Stomach (tissue), 9 donors: ENCODE measurements around the gene ATF7IP. TPM values are rescaled to one million over a fixed set of nuclear protein-coding genes. Genes with fewer than 3 reads are reported as not detected.
A peak's percentile ranks its signal among the peaks of the same experiment; 100 is the strongest.
"Not testable (repeated sequence)": the region's sequence is repeated elsewhere in the genome, so short reads cannot be mapped to it uniquely, and the experiment has no call there.

Experiments used
- DNase-seq, 2 donors: peaks; one replicate each; pipeline versions ENCODE4 v3.0.0 to v3.0.0-alpha.2; 2013 to 2019
- H3K27ac ChIP-seq, 5 donors: fragments of 200-600 bp in 4 of 5; sonication (generic) in 4 of 5; one replicate each; pipeline ENCODE4 v1.5.1; 2013 to 2019; ENCODE audit warnings: mild to moderate bottlenecking in 1 of 5, moderate library complexity in 1 of 5
- H3K27me3 ChIP-seq, 3 donors: fragments of 200-600 bp; sonication (generic); one replicate each; pipeline ENCODE4 v1.5.1; 2017 to 2019; ENCODE audit warnings: mixed run types in 1 of 3
- H3K36me3 ChIP-seq, 4 donors: fragments of 200-600 bp; sonication (generic); 1 replicate in 3 of 4; 2 replicates in 1 of 4; pipeline ENCODE4 v1.5.1; 2016 to 2019
- H3K4me1 ChIP-seq, 4 donors: fragments of 200-600 bp; sonication (generic); one replicate each; pipeline ENCODE4 v1.5.1; 2016 to 2019
- H3K4me3 ChIP-seq, 4 donors: fragments of 200-600 bp; sonication (generic) in 3 of 4; one replicate each; pipeline ENCODE4 v1.5.1; 2016 to 2019; ENCODE audit warnings: mild to moderate bottlenecking in 1 of 4
- H3K9me3 ChIP-seq, 4 donors: fragments of 200-600 bp; sonication (generic); one replicate each; pipeline ENCODE4 v1.5.1; 2016 to 2019
- CTCF ChIP-seq, 7 experiments: fragments of 450-650 bp in 4 of 7; fragments of 200-600 bp in 3 of 7; sonication (generic) in 3 of 7; IDR thresholded peaks; one replicate each; pipeline ENCODE4 v1.5.1; 2016 to 2019; ENCODE audit warnings: antibody characterized with exemption in 7 of 7, control low read depth in 2 of 7, mild to moderate bottlenecking in 1 of 7
- EP300 ChIP-seq: sonication (generic); formaldehyde crosslinking; IDR thresholded peaks from one replicate; pipeline ENCODE4 v1.6.1; 2017; ENCODE audit warnings: antibody characterized with exemption
- POLR2A ChIP-seq, 4 donors: fragments of 450-650 bp; IDR thresholded peaks; one replicate each; pipeline ENCODE4 v1.6.1; 2016; ENCODE audit warnings: antibody characterized with exemption in 4 of 4, control low read depth in 2 of 4, mild to moderate bottlenecking in 1 of 4, moderate library complexity in 1 of 4
- POLR2AphosphoS5 ChIP-seq, 3 donors: sonication (generic); formaldehyde crosslinking; IDR thresholded peaks; one replicate each; pipeline ENCODE4 v1.6.1; 2016; ENCODE audit warnings: antibody characterized with exemption in 3 of 3
- WGBS, 5 donors: extraction: QIAGEN DNeasy Blood & Tissue Kit in 3 of 5; methylation state at CpG; one replicate each; pipeline versions ENCODE4 v1.1.5 to v1.1.7; 2013 to 2018; 5-methylcytosine and 5-hydroxymethylcytosine counted together
- intact Hi-C: fragments of 100-400 bp; cut with DNase I; formaldehyde crosslinking; loops from one replicate; pipeline ENCODE4 v1.15.1; 2023; ENCODE audit warnings: low total_unique reads
- polyA plus RNA-seq, 3 donors: library from polyadenylated mRNA; stranded (reverse); fragments of 200-250 nt; gene quantifications; one replicate each; pipeline ENCODE4 v1.2.3, GENCODE V29; 2013
- total RNA-seq, 5 donors: library from RNA; depleted of rRNA; stranded (reverse); fragments of >200 nt; gene quantifications; one replicate each; pipeline versions ENCODE4 v1.1.0 to v1.2.3, GENCODE V29; 2014 to 2016
- donor health status: healthy with polysubstance abuse.
- donor health status: Bipolar disorder and iron deficiency.
- donor health status: healthy.

ATF7IP gene
- total and polyA plus RNA-seq, 8 donors: 4.9 to 91.0 (median 49.8) TPM

- H3K4me1 ChIP-seq: peaks cover 0 to 67% (median 40%) of the 10 kb centered on the region in 4 donors
- no peaks in the 10 kb centered on the region for H3K36me3 ChIP-seq
- peak overlapping the region in 3 of 4 donors; percentile 0 to 22 (median 12) for H3K4me3 ChIP-seq
- WGBS, 5 donors: 23 to 32% (median 26%) methylated on average over 3 of the region's 3 CpGs
- no peaks in the 10 kb centered on the region for H3K27me3 ChIP-seq
- intact Hi-C loops: no loop called here
- TF ChIP-seq POLR2A (IDR thresholded peaks at IDR 0.05) (no peak), CTCF (IDR thresholded peaks at IDR 0.05) (no peak), EP300 (no peak)
- peaks cover 0 to 7% (median 0%) of the 10 kb centered on the region in 4 donors for H3K9me3 ChIP-seq
- H3K27ac ChIP-seq: peak overlapping the region in 4 of 5 donors; percentile 52 to 73 (median 62)
- no peak for DNase-seq
These were observed 29.7 kb downstream of the ATF7IP start for GRCh38 chr12:14395074-14395778.

DNA sequence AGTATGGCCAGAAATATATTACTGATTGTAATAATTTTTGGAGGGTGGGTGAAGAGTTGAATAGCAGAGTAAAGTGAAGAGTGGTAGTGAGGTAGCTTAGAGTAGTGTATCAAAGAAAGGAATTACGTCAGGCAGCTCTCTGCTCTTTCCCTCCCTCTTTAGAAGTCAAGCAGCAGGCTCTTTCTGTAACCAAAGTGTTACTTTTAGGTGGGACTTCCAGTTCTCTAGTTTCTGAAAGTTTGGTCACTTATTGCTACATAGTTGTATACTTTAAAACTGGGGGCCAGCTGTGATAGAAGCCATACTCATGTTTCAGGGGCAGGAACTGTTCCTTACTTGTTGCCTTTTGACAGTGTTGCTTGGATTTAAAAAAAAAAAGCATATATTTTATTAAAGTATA, 30.6 kb downstream of the ATF7IP start:
- Histone ChIP-seq H3K9me3 (peaks cover 0 to 7% (median 0%) of the 10 kb centered on the region in 4 donors), H3K4me3 (no peak overlapping the region), H3K27me3 (no peaks in the 10 kb centered on the region), H3K4me1 (peaks cover 0 to 58% (median 34%) of the 10 kb centered on the region in 4 donors), H3K27ac (peak overlapping the region in 4 of 5 donors; percentile 52 to 73 (median 62)), H3K36me3 (no peaks in the 10 kb centered on the region)
- intact Hi-C loops: no loop called here
- TF ChIP-seq POLR2AphosphoS5 (IDR thresholded peaks at IDR 0.05) (no peak), CTCF (IDR thresholded peaks at IDR 0.05) (no peak), POLR2A (IDR thresholded peaks at IDR 0.05) (no peak), EP300 (no peak)
- DNase-seq: peak in 1 of 2 donors; percentile 46
- WGBS, 5 donors: 30 to 62% (median 39%) methylated on average over 1 of the region's 1 CpG

- peaks cover 0 to 7% (median 0%) of the 10 kb centered on the region in 4 donors for H3K9me3 ChIP-seq
- no peak for DNase-seq
- peak overlapping the region in 1 of 5 donors; percentile 34 for H3K27ac ChIP-seq
- TF ChIP-seq POLR2AphosphoS5 (IDR thresholded peaks at IDR 0.05) (no peak), EP300 (no peak), CTCF (IDR thresholded peaks at IDR 0.05) (no peak), POLR2A (IDR thresholded peaks at IDR 0.05) (no peak)
- intact Hi-C loops: no loop called here
- WGBS, 5 donors: 86 to 93% (median 88%) methylated on average over 3 of the region's 3 CpGs
- H3K27me3 ChIP-seq: no peaks in the 10 kb centered on the region
- peaks cover 13 to 45% (median 31%) of the 10 kb centered on the region in 4 donors for H3K4me1 ChIP-seq
- H3K4me3 ChIP-seq: no peak overlapping the region
- no peaks in the 10 kb centered on the region for H3K36me3 ChIP-seq
These were observed 34.4 kb downstream of the ATF7IP start for GRCh38 chr12:14399871-14400270.

DNA sequence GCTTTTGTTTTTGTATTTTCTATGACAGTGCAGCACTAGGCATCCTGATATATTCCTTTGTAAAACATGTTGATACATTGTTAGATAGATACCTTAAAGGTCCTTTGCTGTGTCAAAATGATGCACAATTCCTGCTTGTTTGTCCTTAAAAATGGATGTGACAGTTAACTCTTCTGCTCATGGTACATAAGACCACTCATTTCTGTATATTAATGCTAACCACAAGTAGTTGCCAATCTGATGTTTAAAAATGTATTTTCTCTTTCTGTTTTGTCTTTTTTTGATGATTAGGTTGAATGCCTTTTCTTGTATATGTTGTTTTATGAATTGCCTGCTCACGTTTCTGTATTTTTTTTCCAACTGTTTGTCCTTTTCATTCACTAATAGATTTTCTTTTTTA, 35.1 kb downstream of the ATF7IP start:
- Histone ChIP-seq H3K36me3 (no peaks in the 10 kb centered on the region), H3K27me3 (no peaks in the 10 kb centered on the region), H3K4me1 (peaks cover 13 to 38% (median 27%) of the 10 kb centered on the region in 4 donors), H3K4me3 (no peak overlapping the region), H3K9me3 (peaks cover 0 to 7% (median 0%) of the 10 kb centered on the region in 4 donors), H3K27ac (no peak overlapping the region)
- no peak for TF ChIP-seq EP300
- no peak for TF ChIP-seq POLR2AphosphoS5 (IDR thresholded peaks at IDR 0.05)
- TF ChIP-seq POLR2A (IDR thresholded peaks at IDR 0.05): no peak
- TF ChIP-seq CTCF (IDR thresholded peaks at IDR 0.05): no peak
- intact Hi-C loops: no loop called here
- 82 to 94% (median 93%) methylated on average over 1 of the region's 1 CpG for WGBS, 5 donors
- no peak for DNase-seq

- DNase-seq, H3K27me3 ChIP-seq, H3K4me3 ChIP-seq, H3K36me3 ChIP-seq, H3K9me3 ChIP-seq, intact Hi-C loops: not testable (repeated sequence)
- Histone ChIP-seq H3K4me1 (peaks cover 13 to 35% (median 21%) of the 10 kb centered on the region in 4 donors), H3K27ac (peak overlapping the region in 2 of 5 donors; percentile 34 to 54)
- WGBS, 5 donors: 72 to 94% (median 88%) methylated on average over 6 of the region's 6 CpGs
These were observed 35.8 kb downstream of the ATF7IP start for GRCh38 chr12:14401267-14401666.
